Stimulated activated CD4-positive, alpha-beta T cell treated with anti-CD3 and anti-CD28 coated beads, Interleukin-1b, Interleukin-23, amount 100 ng/mL, for 4 hours (primary cell): Measurements from ENCODE around the gene PPIP5K2.
"Not testable (repeated sequence)": the region's sequence is repeated elsewhere in the genome, so short reads cannot be mapped to it uniquely, and the experiment has no call there.

Experiments used
- DNase-seq, 2 donors: peaks; one replicate each; pipeline ENCODE4 v3.0.0-alpha.2; 2020; ENCODE audit warnings: low read depth in 2 of 2

Gene PPIP5K2

GRCh38 chr5:103208460-103208859, 88.4 kb downstream of the PPIP5K2 start:
- DNase-seq, result no peak

GRCh38 chr5:103209065-103209464, 89.0 kb downstream of the PPIP5K2 start:
- no peak for DNase-seq

- no peak for DNase-seq
These were observed 90.9 kb downstream of the PPIP5K2 start for GRCh38 chr5:103210952-103211351.

- DNase-seq, result no peak
These were observed 91.8 kb downstream of the PPIP5K2 start for GRCh38 chr5:103211576-103212561.

GRCh38 chr5:103216137-103216536, 96.0 kb downstream of the PPIP5K2 start:
- no peak for DNase-seq

GRCh38 chr5:103216697-103217096, 96.6 kb downstream of the PPIP5K2 start:
- DNase-seq, result no peak

GRCh38 chr5:103217101-103217500, 97.0 kb downstream of the PPIP5K2 start:
- no peak for DNase-seq

GRCh38 chr5:103218164-103218563, 98.1 kb downstream of the PPIP5K2 start:
- DNase-seq, result no peak

- DNase-seq, result not testable (repeated sequence)
These were observed 99.0 kb downstream of the PPIP5K2 start for GRCh38 chr5:103219074-103219473.

- no peak for DNase-seq
These were observed 103.2 kb downstream of the PPIP5K2 start for GRCh38 chr5:103223031-103223955.

GRCh38 chr5:103224118-103224893, 104.2 kb downstream of the PPIP5K2 start:
- DNase-seq, result peak; percentile 1 to 12

GRCh38 chr5:103224894-103225246, 104.8 kb downstream of the PPIP5K2 start:
- DNase-seq, result no peak

GRCh38 chr5:103228061-103228460, 108.0 kb downstream of the PPIP5K2 start:
- no peak for DNase-seq

- no peak for DNase-seq
These were observed 108.5 kb downstream of the PPIP5K2 start for GRCh38 chr5:103228588-103228987.

GRCh38 chr5:103232393-103232999, 112.4 kb downstream of the PPIP5K2 start:
- peak in 1 of 2 donors; percentile 5 for DNase-seq

- DNase-seq, result no peak
These were observed 114.3 kb downstream of the PPIP5K2 start for GRCh38 chr5:103234239-103234975.

GRCh38 chr5:103235891-103236290, 115.8 kb downstream of the PPIP5K2 start:
- no peak for DNase-seq

GRCh38 chr5:103237778-103238177, 117.7 kb downstream of the PPIP5K2 start:
- DNase-seq, result no peak

GRCh38 chr5:103243665-103244064, 123.6 kb downstream of the PPIP5K2 start:
- DNase-seq, result no peak

- no peak for DNase-seq
These were observed 124.3 kb downstream of the PPIP5K2 start for GRCh38 chr5:103244398-103244797.
